Fibroblast of lung (primary cell): ENCODE data around the gene BPHL. TPM values are rescaled to one million over a fixed set of nuclear protein-coding genes. Genes with fewer than 3 reads are reported as not detected.

Experiments
- DNase-seq, 2 donors: peaks; one replicate each; pipeline versions ENCODE4 v3.0.0 to v3.0.0-alpha.2; 2010; ENCODE audit warnings: low read depth in 2 of 2
- H2AFZ ChIP-seq: 2 replicates; pipeline ENCODE4 v1.5.1; 2012; ENCODE audit warnings: low read length, control low read depth, inconsistent platforms
- H3K27ac ChIP-seq: 2 replicates; pipeline ENCODE4 v1.5.1; 2011; ENCODE audit warnings: low read length, control low read depth; ENCODE audit not compliant: insufficient read depth
- H3K27me3 ChIP-seq: 2 replicates; pipeline ENCODE4 v1.5.1; 2011; ENCODE audit warnings: mild to moderate bottlenecking, low read length; ENCODE audit not compliant: control insufficient read depth, insufficient read depth
- H3K36me3 ChIP-seq: 2 replicates; pipeline ENCODE4 v1.5.1; 2011; ENCODE audit warnings: low read length; ENCODE audit not compliant: control insufficient read depth, insufficient read depth
- H3K4me1 ChIP-seq: 2 replicates; pipeline ENCODE4 v1.5.1; 2011; ENCODE audit warnings: low read length; ENCODE audit not compliant: control insufficient read depth, insufficient read depth; ENCODE audit errors: extremely low read depth
- H3K4me2 ChIP-seq: 2 replicates; pipeline ENCODE4 v1.5.1; 2011; ENCODE audit warnings: low read length, control low read depth; ENCODE audit not compliant: insufficient read depth; ENCODE audit errors: extremely low read depth
- H3K4me3 ChIP-seq, 4 experiments: fragments of 200-600 bp in 1 of 4; sonication (generic) in 1 of 4; replicated peaks in 1 of 4; 2 replicates each; pipeline ENCODE4 v1.5.1; 2011 to 2016; ENCODE audit warnings: low read length in 4 of 4, low read depth in 3 of 4, mild to moderate bottlenecking in 3 of 4, control low read depth in 2 of 4, inconsistent platforms in 1 of 4, mixed read lengths in 1 of 4; ENCODE audit not compliant: insufficient read depth in 1 of 4; ENCODE audit errors: control extremely low read depth in 1 of 4
- H3K79me2 ChIP-seq: 2 replicates; pipeline ENCODE4 v1.5.1; 2012; ENCODE audit warnings: mild to moderate bottlenecking, low read length, inconsistent platforms; ENCODE audit not compliant: control insufficient read depth, insufficient read depth
- H3K9ac ChIP-seq: 2 replicates; pipeline ENCODE4 v1.5.1; 2011; ENCODE audit warnings: mild to moderate bottlenecking, low read length, control low read depth; ENCODE audit not compliant: insufficient read depth
- H3K9me3 ChIP-seq: 2 replicates; pipeline ENCODE4 v1.5.1; 2012; ENCODE audit warnings: low read depth, low read length; ENCODE audit not compliant: control insufficient read depth, insufficient read depth
- H4K20me1 ChIP-seq: 2 replicates; pipeline ENCODE4 v1.5.1; 2011; ENCODE audit warnings: low read length; ENCODE audit not compliant: control insufficient read depth, insufficient read depth; ENCODE audit errors: extremely low read depth
- EZH2 ChIP-seq: IDR thresholded peaks from 2 replicates; pipeline ENCODE4 v1.5.1; 2012; ENCODE audit warnings: low read length, control low read depth, mild to moderate bottlenecking; ENCODE audit errors: missing control alignments
- polyA plus RNA-seq, 2 donors: library from polyadenylated mRNA; depleted of rRNA in 1 of 2; stranded (reverse) in 1 of 2; unstranded in 1 of 2; fragments of >200 nt; gene quantifications; 2 replicates each; pipeline ENCODE4 v1.2.1, GENCODE V29; 2011 to 2012; ENCODE audit warnings: missing spikeins in 1 of 2
- total RNA-seq: library from RNA; depleted of rRNA; stranded (reverse); fragments of >200 nt; gene quantifications from 2 replicates; pipeline ENCODE4 v1.2.1, GENCODE V29; 2014
- TF ChIP-seq, protein P1 (sequence below), 2 donors: IDR thresholded peaks in 1 of 2; conservative IDR thresholded peaks in 1 of 2; 1 replicate in 1 of 2; 2 replicates in 1 of 2; pipeline ENCODE4 v1.5.1; 2011 to 2012; ENCODE audit warnings: low read length in 2 of 2, control low read depth in 1 of 2, inconsistent platforms in 1 of 2, low read depth in 1 of 2, mild to moderate bottlenecking in 1 of 2

The BPHL gene
- total and polyA plus RNA-seq, 2 donors (not counting 1 experiment from before 2014, with no cell fraction given): 16.6 to 20.6 TPM

DNA sequence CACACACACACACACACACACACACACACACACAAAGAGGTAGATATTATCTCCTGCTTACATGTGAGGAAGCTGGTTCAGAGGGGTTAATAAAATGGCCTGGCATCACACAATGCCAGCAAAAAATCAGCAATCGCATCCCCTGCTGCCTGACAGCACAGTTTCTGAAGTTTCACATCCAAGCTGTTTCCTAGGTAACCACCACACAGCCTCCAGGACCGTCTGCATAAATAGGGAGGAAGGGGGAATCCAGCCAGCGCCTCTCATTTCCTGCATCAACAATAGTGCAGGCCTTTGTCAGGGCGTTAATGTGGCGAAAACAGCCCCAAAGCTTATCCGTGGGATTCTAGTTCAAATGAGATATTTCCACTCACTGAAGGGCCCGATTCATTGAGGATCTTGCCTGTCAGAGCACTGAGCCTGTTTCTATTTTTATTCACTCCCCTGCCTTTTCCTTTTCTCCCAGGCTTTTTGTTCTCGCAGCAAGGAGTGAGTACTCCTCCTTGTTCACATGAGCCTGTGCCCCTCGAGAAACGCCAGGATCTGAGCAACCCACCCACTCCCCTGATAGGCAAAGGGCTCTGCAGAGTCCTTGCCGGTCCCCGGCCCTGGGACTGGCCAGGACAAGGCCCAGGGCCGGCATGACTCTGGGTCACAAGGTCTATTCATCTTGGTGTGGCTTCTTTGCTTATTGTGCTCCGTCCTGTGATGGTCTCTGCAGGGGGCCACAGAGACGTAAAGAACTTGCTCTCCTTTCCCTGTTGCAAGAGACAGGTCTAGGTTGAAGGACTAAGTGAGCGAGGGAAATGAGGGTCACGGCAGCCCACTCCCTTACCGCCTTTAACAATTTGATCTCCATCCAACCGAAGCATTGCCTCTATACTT is 76.3 kb downstream of the BPHL start:
- no peak overlapping the region for H3K27ac ChIP-seq

DNA sequence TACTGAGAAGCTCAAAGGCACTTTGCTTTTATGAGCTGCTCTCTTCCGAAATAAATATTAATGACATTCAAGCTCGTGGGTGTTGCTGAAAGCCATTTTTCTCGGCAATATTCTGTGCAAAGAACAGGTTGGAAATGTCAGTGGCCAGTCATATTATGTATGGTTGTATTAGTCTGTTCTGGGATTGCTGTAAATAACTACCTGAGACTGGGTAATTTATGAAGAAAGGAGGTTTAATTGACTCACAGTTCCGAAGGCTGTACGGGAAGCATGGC is 76.8 kb downstream of the BPHL start:
- H3K27ac ChIP-seq: no peak overlapping the region
- H3K27me3 ChIP-seq: no peaks in the 10 kb centered on the region
- H3K36me3 ChIP-seq: no peaks in the 10 kb centered on the region
- H3K4me2 ChIP-seq: no peak overlapping the region
- no peak for TF ChIP-seq EZH2
- TF ChIP-seq, protein P1, sequence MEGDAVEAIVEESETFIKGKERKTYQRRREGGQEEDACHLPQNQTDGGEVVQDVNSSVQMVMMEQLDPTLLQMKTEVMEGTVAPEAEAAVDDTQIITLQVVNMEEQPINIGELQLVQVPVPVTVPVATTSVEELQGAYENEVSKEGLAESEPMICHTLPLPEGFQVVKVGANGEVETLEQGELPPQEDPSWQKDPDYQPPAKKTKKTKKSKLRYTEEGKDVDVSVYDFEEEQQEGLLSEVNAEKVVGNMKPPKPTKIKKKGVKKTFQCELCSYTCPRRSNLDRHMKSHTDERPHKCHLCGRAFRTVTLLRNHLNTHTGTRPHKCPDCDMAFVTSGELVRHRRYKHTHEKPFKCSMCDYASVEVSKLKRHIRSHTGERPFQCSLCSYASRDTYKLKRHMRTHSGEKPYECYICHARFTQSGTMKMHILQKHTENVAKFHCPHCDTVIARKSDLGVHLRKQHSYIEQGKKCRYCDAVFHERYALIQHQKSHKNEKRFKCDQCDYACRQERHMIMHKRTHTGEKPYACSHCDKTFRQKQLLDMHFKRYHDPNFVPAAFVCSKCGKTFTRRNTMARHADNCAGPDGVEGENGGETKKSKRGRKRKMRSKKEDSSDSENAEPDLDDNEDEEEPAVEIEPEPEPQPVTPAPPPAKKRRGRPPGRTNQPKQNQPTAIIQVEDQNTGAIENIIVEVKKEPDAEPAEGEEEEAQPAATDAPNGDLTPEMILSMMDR (conservative IDR thresholded peaks at IDR 0.05 in 1 of 2, IDR thresholded peaks at IDR 0.05 in 1 of 2; ENCODE audit: low read depth in 1 of 2, low read length in 2 of 2): no peak
- H4K20me1 ChIP-seq: no peaks in the 10 kb centered on the region
- no peak overlapping the region for H3K4me3 ChIP-seq
- H2AFZ ChIP-seq: no peak overlapping the region
- H3K9me3 ChIP-seq: no peaks in the 10 kb centered on the region
- no peaks in the 10 kb centered on the region for H3K79me2 ChIP-seq
- no peak for DNase-seq
- no peaks in the 10 kb centered on the region for H3K4me1 ChIP-seq
- no peak overlapping the region for H3K9ac ChIP-seq

More for the DNA sequence above, 76.3 kb downstream of the BPHL start:
- TF ChIP-seq, protein P1 (conservative IDR thresholded peaks at IDR 0.05 in 1 of 2, IDR thresholded peaks at IDR 0.05 in 1 of 2; ENCODE audit: low read depth in 1 of 2, low read length in 2 of 2): no peak
- TF ChIP-seq EZH2: no peak
- H3K9ac ChIP-seq: no peak overlapping the region
- H3K27me3 ChIP-seq: no peaks in the 10 kb centered on the region
- peak; percentile 9 to 79 for DNase-seq
- no peak overlapping the region for H3K4me2 ChIP-seq
- H4K20me1 ChIP-seq: no peaks in the 10 kb centered on the region
- no peak overlapping the region for H2AFZ ChIP-seq
- no peak overlapping the region for H3K4me3 ChIP-seq
- H3K9me3 ChIP-seq: no peaks in the 10 kb centered on the region
- H3K79me2 ChIP-seq: no peaks in the 10 kb centered on the region
- H3K36me3 ChIP-seq: no peaks in the 10 kb centered on the region
- no peaks in the 10 kb centered on the region for H3K4me1 ChIP-seq

DNA sequence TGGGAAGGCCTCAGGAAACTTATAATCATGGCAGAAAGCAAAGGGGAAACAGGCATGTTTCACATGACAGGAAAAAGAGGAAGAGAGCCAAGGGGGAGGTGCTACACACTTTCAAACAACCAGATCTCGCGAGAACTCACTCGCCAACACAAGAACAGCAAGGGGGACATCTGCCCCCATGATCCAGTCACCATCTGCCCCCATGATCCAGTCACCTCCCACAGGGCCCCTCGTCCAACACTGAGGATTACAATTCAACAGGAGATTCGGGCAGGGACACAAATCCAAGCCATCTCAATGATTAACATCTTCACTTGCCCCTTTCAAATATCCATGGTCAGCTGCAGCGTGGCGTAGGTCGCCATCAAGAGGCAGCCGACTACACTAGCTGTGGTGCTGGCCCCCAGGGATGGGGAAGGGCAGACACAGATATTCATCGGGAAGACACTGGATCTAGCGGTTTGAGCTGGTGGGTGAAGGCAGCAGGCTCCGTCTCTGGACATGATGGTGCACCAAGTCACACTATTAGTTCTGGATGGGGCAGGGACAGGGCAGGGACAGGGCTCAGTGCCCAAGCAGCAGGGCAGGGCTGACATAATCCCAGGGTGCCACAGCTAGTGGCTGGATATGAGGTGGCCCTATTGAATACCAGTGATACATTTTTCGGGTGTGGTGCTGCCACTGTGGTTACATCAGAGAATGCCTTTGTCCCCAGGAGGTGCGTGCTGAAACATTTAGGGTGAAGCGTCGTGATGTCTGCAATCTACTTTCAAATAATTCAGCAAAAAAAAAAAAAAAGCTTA is 77.4 kb downstream of the BPHL start:
- TF ChIP-seq EZH2: no peak
- TF ChIP-seq, protein P1 (conservative IDR thresholded peaks at IDR 0.05 in 1 of 2, IDR thresholded peaks at IDR 0.05 in 1 of 2; ENCODE audit: low read depth in 1 of 2, low read length in 2 of 2): no peak
- peak in 1 of 2 donors; percentile 36 for DNase-seq
- Histone ChIP-seq H3K4me1 (no peaks in the 10 kb centered on the region), H4K20me1 (no peaks in the 10 kb centered on the region), H3K79me2 (no peaks in the 10 kb centered on the region), H3K9me3 (no peaks in the 10 kb centered on the region), H3K36me3 (no peaks in the 10 kb centered on the region), H3K4me3 (no peak overlapping the region), H3K27ac (no peak overlapping the region), H3K27me3 (no peaks in the 10 kb centered on the region), H3K4me2 (no peak overlapping the region), H3K9ac (no peak overlapping the region), H2AFZ (no peak overlapping the region)
